SHP77 treated with DMSO at 0.1 percent for 48 hours (cell line): ENCODE data around the gene GPATCH1.
"Not testable (repeated sequence)": the region's sequence is repeated elsewhere in the genome, so short reads cannot be mapped to it uniquely, and the experiment has no call there.

ENCODE experiments used
- DNase-seq: peaks from one replicate; lab custom pipeline; 2025; lab: John Stamatoyannopoulos, UW

Gene GPATCH1

GRCh38 chr19:33118643-33119042 is 37.7 kb downstream of the GPATCH1 start:
- no peak for DNase-seq

GRCh38 chr19:33124207-33125098 is 43.5 kb downstream of the GPATCH1 start:
- DNase-seq: no peak

GRCh38 chr19:33125929-33126388 is 45.0 kb downstream of the GPATCH1 start:
- DNase-seq: peak; percentile 20

- not testable (repeated sequence) for DNase-seq
These were observed 45.7 kb downstream of the GPATCH1 start for GRCh38 chr19:33126712-33127111.

GRCh38 chr19:33129901-33130300 is 48.9 kb downstream of the GPATCH1 start:
- no peak for DNase-seq

DNA sequence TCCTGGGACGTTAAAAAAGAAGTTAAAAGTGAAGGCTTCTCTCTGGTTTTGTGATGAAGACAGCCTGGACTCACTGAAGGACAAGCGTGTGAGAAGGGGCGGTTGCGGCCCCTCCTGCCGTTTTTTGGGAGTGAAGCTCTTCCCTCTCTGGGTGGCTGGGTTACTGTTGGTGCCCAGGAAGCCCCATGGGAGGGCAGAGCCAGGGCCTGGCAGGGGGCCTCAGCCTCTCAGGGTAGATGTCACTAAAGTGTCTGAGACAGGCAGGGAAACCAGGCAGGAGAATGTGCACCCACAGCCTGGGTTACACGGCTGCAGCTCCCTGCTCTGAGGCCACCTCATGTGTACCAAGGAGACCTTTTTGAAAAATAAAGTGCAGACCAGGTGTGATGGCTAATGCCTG is 49.5 kb downstream of the GPATCH1 start:
- no peak for DNase-seq

GRCh38 chr19:33132021-33132420 is 51.0 kb downstream of the GPATCH1 start, which contains the start of gene WDR88:
Gene WDR88, plus strand, starts transcription at chr19:33132114. Its CDS starts 56 bp downstream, at chr19:33132170.
- no peak for DNase-seq

- no peak for DNase-seq
These were observed 51.4 kb downstream of the GPATCH1 start for GRCh38 chr19:33132425-33132824.

GRCh38 chr19:33133438-33134031 is 52.6 kb downstream of the GPATCH1 start:
- DNase-seq: no peak

DNA sequence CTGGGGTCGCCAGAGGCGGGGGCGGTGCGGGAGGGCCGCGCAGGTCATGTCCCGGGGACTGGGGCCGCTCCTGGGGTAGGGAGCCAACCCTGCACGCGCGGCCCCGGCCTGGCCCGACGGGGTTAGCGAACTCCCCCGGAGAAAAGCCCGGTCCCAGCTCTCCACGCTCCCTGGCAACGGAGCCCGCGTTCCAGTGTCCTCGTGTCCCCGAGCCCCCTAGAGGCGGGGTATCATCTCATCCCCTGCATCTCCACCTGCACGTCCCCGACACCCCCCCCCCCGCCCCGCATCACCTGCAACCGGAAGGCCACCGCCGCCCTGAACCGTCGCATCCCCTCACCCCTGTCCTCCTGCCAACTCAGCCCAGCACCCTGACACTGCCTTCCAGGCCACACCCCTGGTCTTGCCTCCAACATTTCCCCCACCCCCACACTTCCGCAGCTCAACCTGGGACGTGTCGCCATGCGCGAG is 53.6 kb downstream of the GPATCH1 start:
- no peak for DNase-seq

- no peak for DNase-seq
These were observed 58.2 kb downstream of the GPATCH1 start for GRCh38 chr19:33139165-33139564.

DNA sequence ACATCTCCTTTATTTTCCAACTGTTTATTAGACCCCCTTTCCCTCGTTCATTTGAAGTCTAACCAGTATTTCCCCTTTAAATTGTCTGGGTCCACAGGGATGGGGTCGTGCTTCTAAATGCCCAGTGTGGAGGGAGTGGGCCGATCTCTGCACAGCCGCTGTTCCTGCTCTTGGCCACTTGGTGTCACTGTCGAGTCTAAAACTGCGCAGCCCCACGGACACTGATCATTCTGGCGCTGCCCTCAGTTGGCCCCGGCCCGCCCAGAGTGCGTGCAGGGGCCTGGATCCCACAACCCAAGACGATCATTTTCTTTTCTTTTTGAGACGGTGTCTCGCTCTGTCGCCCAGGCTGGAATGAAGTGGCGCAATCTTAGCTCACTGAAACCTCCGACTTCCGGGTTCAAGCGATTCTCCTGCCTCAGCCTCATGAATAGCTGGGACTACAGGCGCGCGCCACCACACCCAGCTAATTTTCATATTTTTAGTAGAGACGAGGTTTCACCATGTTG is 63.0 kb downstream of the GPATCH1 start:
- DNase-seq: no peak

- DNase-seq: no peak
These were observed 65.2 kb downstream of the GPATCH1 start for GRCh38 chr19:33146209-33146608.

- DNase-seq: no peak
These were observed 66.6 kb downstream of the GPATCH1 start for GRCh38 chr19:33147538-33147937.

GRCh38 chr19:33150852-33151518 is 70.0 kb downstream of the GPATCH1 start:
- DNase-seq: peak; percentile 10

GRCh38 chr19:33152176-33152575 is 71.2 kb downstream of the GPATCH1 start:
- DNase-seq: no peak

- not testable (repeated sequence) for DNase-seq
These were observed 71.6 kb downstream of the GPATCH1 start for GRCh38 chr19:33152625-33153024.

DNA sequence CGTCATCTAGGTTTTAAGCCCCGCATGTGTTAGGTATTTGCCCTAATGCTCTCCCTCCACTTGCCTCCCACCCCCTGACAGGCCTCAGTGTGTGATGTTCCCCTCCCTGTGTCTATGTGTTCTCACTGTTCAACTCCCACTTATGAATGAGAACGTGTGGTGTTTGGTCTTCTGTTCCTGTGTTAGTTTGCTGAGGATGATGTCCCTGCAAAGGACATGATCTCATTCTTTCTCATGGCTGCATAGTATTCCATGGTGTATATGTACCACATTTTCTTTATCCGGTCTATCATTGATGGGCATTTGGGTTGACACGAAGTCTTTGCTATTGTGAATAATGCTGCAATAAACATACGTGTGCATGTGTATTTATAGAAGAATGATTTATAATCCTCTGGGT is 73.3 kb downstream of the GPATCH1 start:
- DNase-seq: not testable (repeated sequence)

DNA sequence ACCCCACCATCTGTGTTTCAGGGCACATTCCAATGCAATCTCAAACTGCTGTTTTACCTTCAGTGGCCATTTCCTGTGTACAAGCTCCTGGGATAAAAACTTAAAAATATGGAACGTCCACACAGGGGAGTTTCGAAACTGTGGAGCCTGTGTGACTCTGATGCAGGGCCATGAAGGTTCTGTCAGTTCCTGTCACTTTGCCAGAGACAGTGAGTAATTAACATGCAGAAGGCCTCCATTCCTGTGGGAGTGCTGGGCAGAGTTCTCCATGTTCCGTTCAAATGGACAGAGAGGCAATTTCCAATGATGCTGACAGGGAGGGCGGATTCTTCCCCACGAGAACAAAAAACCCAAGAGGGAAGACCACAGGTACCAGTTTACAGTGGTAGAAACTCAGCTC is 75.4 kb downstream of the GPATCH1 start:
- no peak for DNase-seq

DNA sequence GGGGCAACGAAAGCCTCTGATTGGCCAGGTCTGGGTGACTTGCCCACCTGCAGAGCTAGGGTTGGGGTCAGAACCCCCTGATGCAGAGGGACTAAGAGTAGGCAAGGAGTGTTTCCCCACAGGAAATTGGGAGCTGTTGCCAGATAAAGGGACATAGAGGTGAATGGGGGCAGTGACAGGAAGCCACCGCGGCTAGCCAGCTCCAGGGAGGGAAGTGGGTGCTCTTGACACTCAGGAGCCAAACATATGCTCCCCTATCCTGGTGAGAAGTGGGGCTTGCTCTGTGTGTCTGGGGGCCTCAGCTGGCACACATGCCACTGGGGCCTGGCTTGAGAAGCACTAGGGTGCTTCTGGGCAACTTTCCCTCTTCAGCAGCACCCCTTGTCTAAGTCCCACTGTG is 76.9 kb downstream of the GPATCH1 start:
- DNase-seq: no peak

- no peak for DNase-seq
These were observed 77.4 kb downstream of the GPATCH1 start for GRCh38 chr19:33158365-33158764.

DNA sequence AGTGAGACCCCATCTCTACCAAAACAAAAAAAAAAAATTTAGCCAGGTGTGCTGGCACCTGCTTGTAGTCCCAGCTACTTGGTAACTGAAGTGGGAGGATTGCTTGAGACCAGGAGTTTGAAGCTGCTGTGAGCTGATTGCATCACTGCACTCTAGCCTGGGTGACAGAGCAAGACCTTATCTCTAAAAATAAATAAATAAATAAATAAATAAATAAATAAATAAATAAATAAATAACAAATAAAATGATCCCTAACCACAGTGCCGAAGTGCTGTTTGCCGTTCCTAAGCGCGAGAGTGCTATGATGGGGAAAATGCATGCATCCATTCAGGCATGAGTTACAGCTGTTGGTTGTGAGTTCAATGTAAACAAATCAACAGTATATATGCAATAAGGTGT is 78.2 kb downstream of the GPATCH1 start:
- no peak for DNase-seq
